Astrocyte of the cerebellum (primary cell): ENCODE data around the gene PSMA6.

ENCODE experiments used
- DNase-seq: peaks from one replicate; pipeline ENCODE4 v3.0.0-alpha.2; 2011; ENCODE audit warnings: low read depth
- H3K4me3 ChIP-seq: 2 replicates; pipeline ENCODE4 v1.5.1; 2011; ENCODE audit warnings: mild to moderate bottlenecking, low read depth, low read length, moderate library complexity
- CTCF ChIP-seq: IDR thresholded peaks from 2 replicates; pipeline ENCODE4 v1.5.1; 2012; ENCODE audit warnings: low read length, low read depth, moderate library complexity, mild to moderate bottlenecking; ENCODE audit errors: missing control alignments
- in situ Hi-C: cut with HindIII; loops from 2 replicates; pipeline ENCODE4 v1.10.0; 2017; ENCODE audit warnings: low sequenced_read_pairs

The PSMA6 gene

GRCh38 chr14:35365130-35366055, 73.2 kb downstream of the PSMA6 start:
- no peak overlapping the region for H3K4me3 ChIP-seq
- TF ChIP-seq CTCF: no peak
- DNase-seq: no peak
- in situ Hi-C loops: no loop called here

- TF ChIP-seq CTCF: no peak
- no peak for DNase-seq
- in situ Hi-C loops: no loop called here
- H3K4me3 ChIP-seq: no peak overlapping the region
Measured at GRCh38 chr14:35366056-35366451, 73.9 kb downstream of the PSMA6 start.

- DNase-seq: no peak
- H3K4me3 ChIP-seq: no peak overlapping the region
- in situ Hi-C loops: no loop called here
- TF ChIP-seq CTCF: no peak
Measured at GRCh38 chr14:35366521-35366976, 74.4 kb downstream of the PSMA6 start.

GRCh38 chr14:35367056-35367372, 74.8 kb downstream of the PSMA6 start:
- in situ Hi-C loops: no loop called here
- TF ChIP-seq CTCF: no peak
- no peak for DNase-seq
- no peak overlapping the region for H3K4me3 ChIP-seq
